Activated T-cell treated with anti-CD3 and anti-CD28 coated beads, Interleukin-2, amount 50 U/mL, for 24 hours (primary cell): Measurements from ENCODE around the gene NAV2.
"Not testable (repeated sequence)": the region's sequence is repeated elsewhere in the genome, so short reads cannot be mapped to it uniquely, and the experiment has no call there.

Experiments used
- DNase-seq: peaks from one replicate; pipeline ENCODE4 v3.0.0-alpha.2; 2020
- H3K27ac Mint-ChIP-seq: 2 replicates; pipeline ENCODE4 v1.8.0; 2020; ENCODE audit warnings: mild to moderate bottlenecking, mixed read lengths
- H3K27me3 Mint-ChIP-seq: 2 replicates; pipeline ENCODE4 v1.8.0; 2020; ENCODE audit warnings: mixed read lengths
- H3K36me3 Mint-ChIP-seq: 2 replicates; pipeline ENCODE4 v1.8.0; 2020; ENCODE audit warnings: low read depth, mixed read lengths
- H3K4me1 Mint-ChIP-seq: 2 replicates; pipeline ENCODE4 v1.8.0; 2020; ENCODE audit warnings: low read depth, mixed read lengths
- H3K4me3 Mint-ChIP-seq: 2 replicates; pipeline ENCODE4 v1.8.0; 2020; ENCODE audit warnings: mild to moderate bottlenecking, moderate library complexity, mixed read lengths
- H3K9me3 Mint-ChIP-seq: 2 replicates; pipeline ENCODE4 v1.8.0; 2020; ENCODE audit warnings: mixed read lengths

Gene NAV2

DNA sequence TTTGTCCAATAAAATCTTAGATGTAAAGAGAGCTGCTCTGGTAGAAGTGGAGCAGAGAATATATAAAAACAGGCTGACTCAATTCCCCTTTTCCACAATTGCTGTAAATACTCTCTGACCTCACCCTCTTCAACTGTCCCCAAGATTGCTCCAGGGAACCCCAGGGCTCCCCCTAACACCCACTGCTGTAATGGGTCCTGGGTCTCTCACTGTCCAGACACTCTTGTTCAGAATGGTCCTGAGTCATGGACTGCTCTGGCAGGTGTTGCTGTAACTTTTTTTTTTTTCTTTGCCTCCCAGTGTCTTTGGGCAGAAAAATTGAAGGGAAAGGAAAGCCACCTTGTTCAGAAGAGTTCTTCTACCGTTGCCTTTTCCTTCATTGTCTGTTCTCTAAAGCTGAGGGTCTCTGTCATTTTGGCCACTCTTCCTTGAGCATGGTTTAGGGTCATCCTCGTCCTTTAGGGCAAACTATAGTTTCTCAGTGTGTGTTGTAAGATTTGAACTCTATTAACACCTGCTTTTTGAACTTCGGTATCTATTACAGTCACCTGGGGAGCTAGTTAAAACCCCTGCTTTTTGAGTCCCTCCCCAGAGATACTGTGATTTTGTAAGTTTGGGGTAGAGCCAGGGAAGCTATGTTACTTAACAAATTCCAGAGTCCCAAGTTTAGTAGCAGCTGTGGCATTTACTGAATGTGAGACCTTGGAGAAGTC lies 209.5 kb downstream of the NAV2 start:
- H3K36me3 Mint-ChIP-seq = no peaks in the 10 kb centered on the region
- DNase-seq = no peak
- H3K9me3 Mint-ChIP-seq = no peaks in the 10 kb centered on the region
- H3K27me3 Mint-ChIP-seq = peaks cover 24% of the 10 kb centered on the region
- H3K27ac Mint-ChIP-seq = no peak overlapping the region
- H3K4me3 Mint-ChIP-seq = no peak overlapping the region
- no peaks in the 10 kb centered on the region for H3K4me1 Mint-ChIP-seq

DNA sequence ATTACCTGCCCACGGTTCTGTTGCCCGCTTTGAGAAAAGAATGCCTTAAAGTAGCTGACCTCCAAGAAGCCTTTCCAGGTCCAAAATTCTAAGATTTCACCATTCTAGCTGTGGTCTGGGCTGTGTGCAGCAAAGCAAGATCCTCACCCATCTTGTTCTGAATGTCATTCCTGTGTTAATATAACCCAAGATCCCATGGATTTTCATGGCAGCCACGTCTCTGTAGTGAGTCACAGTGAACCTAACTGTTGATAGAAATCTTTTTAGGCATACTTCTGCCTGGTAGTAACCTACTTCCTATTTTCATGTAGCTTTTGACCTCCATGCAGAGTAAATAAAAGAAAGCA lies 210.0 kb downstream of the NAV2 start:
- no peak for DNase-seq
- Mint-ChIP-seq H3K4me3 (no peak overlapping the region), H3K4me1 (no peaks in the 10 kb centered on the region), H3K27ac (no peak overlapping the region), H3K36me3 (no peaks in the 10 kb centered on the region), H3K9me3 (no peaks in the 10 kb centered on the region), H3K27me3 (peaks cover 24% of the 10 kb centered on the region)

DNA sequence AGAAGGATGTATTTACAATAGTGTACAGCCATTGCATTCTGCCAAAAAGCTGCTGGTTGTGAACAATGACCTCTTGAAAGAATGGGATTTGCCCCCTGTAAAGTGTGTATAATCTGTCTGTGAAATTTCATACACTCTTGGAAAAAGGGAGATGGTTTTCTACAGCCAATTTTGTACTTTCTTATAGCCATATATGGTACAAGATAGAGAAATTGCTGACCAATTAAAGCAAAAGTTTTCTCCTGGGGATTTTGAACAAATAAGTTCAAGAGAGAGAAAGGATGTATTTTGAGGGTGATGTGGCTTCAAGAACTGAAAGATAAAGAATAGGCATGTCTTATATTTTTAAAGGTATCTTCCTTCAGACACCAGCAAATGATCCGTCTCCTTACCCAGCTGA lies 211.0 kb downstream of the NAV2 start:
- Mint-ChIP-seq H3K27me3 (peaks cover 24% of the 10 kb centered on the region), H3K9me3 (no peaks in the 10 kb centered on the region), H3K4me1 (no peaks in the 10 kb centered on the region), H3K36me3 (no peaks in the 10 kb centered on the region), H3K27ac (no peak overlapping the region), H3K4me3 (no peak overlapping the region)
- DNase-seq = no peak

DNA sequence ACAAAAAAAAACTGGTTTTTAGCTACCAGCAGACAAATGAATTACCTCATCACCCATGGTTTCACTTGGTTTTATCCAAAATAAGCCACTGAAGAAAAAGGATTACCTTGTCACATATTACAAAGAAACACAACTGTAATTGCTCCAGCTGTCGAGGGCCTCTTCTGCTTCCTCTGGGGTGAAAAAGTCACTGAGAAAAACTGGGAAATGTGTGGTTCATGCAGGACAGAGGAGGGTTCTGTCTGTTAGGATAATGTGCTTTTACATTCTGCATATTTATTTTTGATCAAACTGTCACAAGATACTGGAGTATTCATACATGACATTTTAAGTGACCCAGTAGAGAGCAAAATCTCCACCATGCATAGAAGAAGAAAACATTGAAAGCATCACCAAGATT lies 211.7 kb downstream of the NAV2 start:
- Mint-ChIP-seq H3K27ac (no peak overlapping the region), H3K36me3 (no peaks in the 10 kb centered on the region), H3K9me3 (no peaks in the 10 kb centered on the region), H3K4me3 (no peak overlapping the region), H3K27me3 (peaks cover 19% of the 10 kb centered on the region), H3K4me1 (no peaks in the 10 kb centered on the region)
- DNase-seq = no peak

DNA sequence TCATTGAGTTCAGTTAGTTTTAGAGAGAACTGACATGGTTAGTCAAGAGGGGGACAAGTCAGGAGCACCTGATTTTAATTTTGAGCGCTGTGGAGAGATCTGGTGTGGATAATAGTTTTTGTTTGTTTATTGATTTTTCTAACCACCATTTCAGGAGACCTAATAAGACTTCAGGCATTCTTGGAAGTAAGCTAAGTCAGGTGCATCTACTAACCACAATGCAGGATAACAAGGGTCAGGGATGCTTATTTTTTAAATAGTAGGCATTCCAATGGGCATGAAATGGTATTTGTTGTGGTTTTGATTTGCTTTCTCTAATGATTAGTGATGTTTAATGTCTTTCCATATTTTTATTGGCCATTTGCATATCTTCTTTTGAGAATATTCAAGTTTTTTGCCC lies 212.1 kb downstream of the NAV2 start:
- peaks cover 15% of the 10 kb centered on the region for H3K27me3 Mint-ChIP-seq
- H3K9me3 Mint-ChIP-seq = no peaks in the 10 kb centered on the region
- no peak overlapping the region for H3K4me3 Mint-ChIP-seq
- no peak overlapping the region for H3K27ac Mint-ChIP-seq
- no peaks in the 10 kb centered on the region for H3K36me3 Mint-ChIP-seq
- H3K4me1 Mint-ChIP-seq = no peaks in the 10 kb centered on the region
- no peak for DNase-seq

DNA sequence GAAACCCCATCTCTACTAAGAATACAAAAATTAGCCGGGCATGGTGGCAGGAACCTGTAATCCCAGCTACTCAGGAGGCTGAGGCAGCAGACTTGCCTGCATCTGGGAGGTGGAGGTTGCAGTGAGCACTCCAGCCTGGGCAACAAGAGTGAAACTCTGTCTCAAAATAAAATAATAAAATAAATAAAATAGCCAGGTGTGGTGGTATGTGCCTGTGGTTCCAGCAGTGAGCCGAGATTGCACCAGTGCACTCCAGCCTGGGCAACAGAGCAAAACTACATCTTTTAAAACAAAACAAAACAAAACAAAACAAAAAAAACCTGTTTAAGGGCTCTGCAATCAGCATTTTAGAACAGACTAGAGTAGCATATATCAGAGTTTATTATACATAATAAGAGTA lies 214.8 kb downstream of the NAV2 start:
- DNase-seq, H3K9me3 Mint-ChIP-seq, H3K4me1 Mint-ChIP-seq, H3K36me3 Mint-ChIP-seq, H3K4me3 Mint-ChIP-seq, H3K27ac Mint-ChIP-seq: not testable (repeated sequence)
- peaks cover 14% of the 10 kb centered on the region for H3K27me3 Mint-ChIP-seq

DNA sequence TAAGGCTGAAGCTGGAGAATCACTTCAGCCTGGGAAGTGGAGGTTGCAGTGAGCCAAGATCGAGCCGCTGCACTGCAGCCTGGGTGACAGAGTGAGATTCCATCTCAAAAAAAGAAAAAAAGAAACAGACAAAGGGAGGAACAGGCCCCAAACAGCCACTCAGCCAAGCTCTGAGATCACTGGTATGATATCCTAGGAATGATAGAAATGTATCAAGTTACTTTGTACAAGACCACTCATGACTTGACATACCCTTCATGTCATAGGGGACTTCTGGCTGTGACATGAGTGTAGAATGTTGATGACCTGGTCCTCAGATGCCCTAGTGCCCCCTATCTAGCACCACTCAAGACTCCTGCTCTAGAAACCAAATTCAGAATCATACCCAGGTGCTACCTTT lies 216.5 kb downstream of the NAV2 start:
- no peak overlapping the region for H3K4me3 Mint-ChIP-seq
- no peak for DNase-seq
- H3K4me1 Mint-ChIP-seq = no peaks in the 10 kb centered on the region
- H3K36me3 Mint-ChIP-seq = no peaks in the 10 kb centered on the region
- peaks cover 7% of the 10 kb centered on the region for H3K27me3 Mint-ChIP-seq
- H3K27ac Mint-ChIP-seq = no peak overlapping the region
- no peaks in the 10 kb centered on the region for H3K9me3 Mint-ChIP-seq

DNA sequence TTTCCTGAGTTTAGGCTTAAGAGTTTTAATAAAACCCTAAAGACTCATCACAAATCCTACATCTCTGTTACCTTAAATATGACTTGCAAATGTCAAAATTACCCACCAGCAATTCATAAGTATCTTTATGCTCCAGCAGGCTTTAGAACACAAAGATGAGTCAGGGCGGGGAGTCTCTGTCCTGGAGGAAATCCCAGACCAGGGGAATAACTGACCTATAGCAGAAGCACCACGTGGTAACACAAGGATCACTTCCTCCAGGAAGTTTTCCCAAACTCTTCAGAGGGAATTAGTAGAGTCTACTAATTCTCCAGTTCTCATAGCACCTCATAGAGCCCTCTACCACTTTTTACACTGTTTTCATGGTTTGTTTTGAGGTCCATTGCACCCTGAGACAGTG lies 217.0 kb downstream of the NAV2 start:
- DNase-seq = no peak
- Mint-ChIP-seq H3K4me1 (no peaks in the 10 kb centered on the region), H3K27ac (no peak overlapping the region), H3K9me3 (no peaks in the 10 kb centered on the region), H3K4me3 (no peak overlapping the region), H3K36me3 (no peaks in the 10 kb centered on the region), H3K27me3 (peaks cover 7% of the 10 kb centered on the region)

DNA sequence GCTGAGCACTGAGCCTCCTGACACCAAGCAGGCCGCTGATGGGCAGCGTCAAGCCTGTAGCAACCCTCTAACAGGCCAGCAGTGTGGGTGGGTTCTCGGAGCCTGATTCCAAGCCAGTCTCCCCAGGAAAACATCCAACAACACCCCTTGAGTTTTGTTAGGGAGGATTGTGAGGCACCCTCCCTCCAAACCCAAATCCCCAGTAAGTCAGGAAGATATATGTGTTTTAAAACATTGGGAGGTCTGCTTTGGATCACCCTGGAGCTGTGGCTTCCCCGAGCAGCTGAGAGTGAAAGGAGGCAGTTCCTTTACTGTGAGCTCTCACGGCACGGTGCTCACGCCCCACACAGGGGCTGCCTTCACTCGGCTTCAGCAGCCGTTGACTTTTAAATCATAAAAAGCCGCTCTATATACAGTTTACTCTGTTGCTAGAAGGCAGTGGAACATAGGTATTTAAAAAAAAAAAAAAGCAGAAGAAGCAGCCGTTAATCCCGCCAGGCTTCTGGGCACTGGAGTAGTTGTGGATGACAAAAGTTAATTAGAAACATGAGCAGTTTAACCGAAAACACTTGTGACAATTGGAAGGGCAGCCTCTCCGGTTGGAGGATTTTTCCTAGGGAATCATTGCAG lies 218.6 kb downstream of the NAV2 start:
- Mint-ChIP-seq H3K9me3 (no peaks in the 10 kb centered on the region), H3K4me1 (no peaks in the 10 kb centered on the region), H3K27me3 (peaks cover 6% of the 10 kb centered on the region), H3K4me3 (no peak overlapping the region), H3K27ac (no peak overlapping the region), H3K36me3 (no peaks in the 10 kb centered on the region)
- DNase-seq = no peak

DNA sequence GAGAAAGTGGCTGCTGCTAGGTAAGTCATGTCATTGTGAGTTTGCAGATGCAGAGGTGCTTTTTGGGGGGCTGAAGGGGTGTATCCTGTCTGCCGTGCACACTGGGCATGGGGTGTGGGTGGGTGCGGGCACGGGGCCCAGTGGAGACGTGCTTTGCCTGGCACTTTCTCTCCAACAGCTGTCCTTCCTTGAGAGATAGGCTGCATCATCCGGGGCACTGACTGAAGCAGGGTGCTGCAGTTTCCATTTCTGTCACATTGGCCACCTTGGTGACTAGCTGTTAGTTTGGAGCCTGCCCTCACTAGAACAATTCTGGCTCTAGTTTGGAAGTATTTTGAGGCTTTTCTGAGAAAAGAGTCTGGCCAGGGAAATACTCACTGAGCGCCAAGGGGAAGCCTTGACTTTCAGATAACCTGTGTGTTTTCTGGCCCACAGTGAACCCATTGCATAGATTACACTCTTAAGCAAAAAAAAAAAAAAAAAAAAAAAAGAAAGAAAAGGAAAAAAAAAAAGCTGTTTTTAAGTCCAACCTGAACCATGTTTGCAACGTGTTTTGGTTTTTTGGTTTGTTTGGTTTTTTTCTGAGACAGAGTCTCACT lies 219.2 kb downstream of the NAV2 start:
- H3K27me3 Mint-ChIP-seq = peaks cover 5% of the 10 kb centered on the region
- H3K27ac Mint-ChIP-seq = no peak overlapping the region
- no peaks in the 10 kb centered on the region for H3K9me3 Mint-ChIP-seq
- no peaks in the 10 kb centered on the region for H3K4me1 Mint-ChIP-seq
- H3K36me3 Mint-ChIP-seq = no peaks in the 10 kb centered on the region
- H3K4me3 Mint-ChIP-seq = no peak overlapping the region
- no peak for DNase-seq

DNA sequence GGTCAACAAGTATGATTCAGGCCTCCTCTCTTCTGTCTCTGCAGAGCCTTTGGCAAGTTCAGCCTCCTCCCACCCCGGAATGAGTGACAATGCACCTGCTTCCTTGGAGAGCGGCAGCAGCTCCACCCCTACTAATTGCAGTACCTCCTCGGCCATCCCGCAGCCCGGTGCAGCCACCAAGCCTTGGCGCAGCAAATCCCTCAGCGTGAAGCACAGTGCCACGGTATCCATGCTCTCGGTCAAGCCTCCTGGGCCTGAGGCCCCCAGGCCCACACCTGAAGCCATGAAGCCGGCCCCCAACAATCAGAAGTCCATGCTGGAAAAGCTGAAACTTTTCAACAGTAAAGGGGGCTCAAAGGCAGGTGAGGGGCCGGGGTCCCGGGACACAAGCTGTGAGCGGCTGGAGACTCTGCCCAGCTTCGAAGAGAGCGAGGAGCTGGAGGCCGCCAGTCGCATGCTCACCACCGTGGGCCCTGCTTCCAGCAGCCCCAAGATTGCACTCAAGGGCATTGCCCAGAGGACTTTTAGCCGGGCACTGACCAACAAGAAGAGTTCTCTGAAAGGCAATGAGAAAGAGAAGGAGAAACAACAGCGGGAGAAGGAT lies 220.6 kb downstream of the NAV2 start:
- H3K9me3 Mint-ChIP-seq = no peaks in the 10 kb centered on the region
- H3K36me3 Mint-ChIP-seq = no peaks in the 10 kb centered on the region
- peaks cover 5% of the 10 kb centered on the region for H3K27me3 Mint-ChIP-seq
- no peak overlapping the region for H3K4me3 Mint-ChIP-seq
- H3K27ac Mint-ChIP-seq = no peak overlapping the region
- no peaks in the 10 kb centered on the region for H3K4me1 Mint-ChIP-seq
- no peak for DNase-seq

DNA sequence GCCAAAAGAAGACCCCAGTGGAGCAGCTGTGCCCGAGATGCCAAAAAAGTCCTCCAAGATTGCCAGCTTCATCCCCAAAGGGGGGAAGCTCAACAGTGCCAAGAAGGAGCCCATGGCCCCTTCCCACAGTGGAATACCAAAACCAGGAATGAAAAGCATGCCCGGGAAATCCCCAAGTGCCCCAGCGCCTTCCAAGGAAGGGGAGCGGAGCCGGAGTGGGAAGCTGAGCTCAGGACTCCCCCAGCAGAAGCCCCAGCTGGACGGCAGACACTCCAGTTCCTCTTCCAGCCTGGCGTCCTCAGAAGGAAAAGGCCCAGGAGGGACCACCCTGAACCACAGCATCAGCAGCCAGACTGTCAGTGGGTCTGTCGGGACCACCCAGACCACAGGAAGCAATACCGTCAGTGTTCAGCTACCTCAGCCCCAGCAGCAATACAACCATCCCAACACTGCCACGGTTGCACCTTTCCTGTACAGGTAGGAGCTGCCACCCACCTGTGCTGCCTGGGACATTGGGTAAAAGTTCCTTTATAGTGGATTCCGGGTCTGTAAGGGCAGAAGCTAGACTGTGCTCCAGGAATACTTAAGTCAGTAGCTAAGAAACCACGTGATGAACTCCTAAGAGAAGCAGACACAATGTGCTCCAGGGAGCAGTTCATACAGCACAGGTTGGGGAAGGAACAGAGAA lies 221.3 kb downstream of the NAV2 start:
- Mint-ChIP-seq H3K9me3 (no peaks in the 10 kb centered on the region), H3K4me3 (no peak overlapping the region), H3K4me1 (no peaks in the 10 kb centered on the region), H3K27ac (no peak overlapping the region), H3K27me3 (peaks cover 5% of the 10 kb centered on the region), H3K36me3 (no peaks in the 10 kb centered on the region)
- DNase-seq = no peak

DNA sequence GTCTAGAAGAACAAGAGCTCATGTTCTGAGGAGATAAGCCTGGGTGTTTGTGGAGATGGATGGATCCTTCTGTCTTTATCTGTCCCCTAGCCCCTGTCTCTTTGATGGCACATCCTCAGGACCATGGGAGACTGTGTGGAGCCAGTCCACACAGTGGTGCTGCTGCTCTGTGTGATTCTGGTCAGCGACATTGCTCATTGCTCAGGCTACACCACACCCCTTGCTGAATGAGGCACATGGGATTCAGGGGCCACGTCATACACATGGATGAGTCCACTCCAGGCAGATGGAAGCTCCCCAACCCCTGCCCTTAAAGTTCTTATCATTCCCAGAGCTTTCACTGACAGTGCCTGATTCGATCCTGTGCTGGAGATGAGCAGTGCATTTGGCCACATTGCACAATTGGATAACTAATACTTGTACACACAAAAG lies 222.2 kb downstream of the NAV2 start:
- H3K27me3 Mint-ChIP-seq = peaks cover 5% of the 10 kb centered on the region
- H3K4me1 Mint-ChIP-seq = no peaks in the 10 kb centered on the region
- H3K27ac Mint-ChIP-seq = no peak overlapping the region
- no peak for DNase-seq
- H3K4me3 Mint-ChIP-seq = no peak overlapping the region
- H3K9me3 Mint-ChIP-seq = no peaks in the 10 kb centered on the region
- H3K36me3 Mint-ChIP-seq = no peaks in the 10 kb centered on the region

DNA sequence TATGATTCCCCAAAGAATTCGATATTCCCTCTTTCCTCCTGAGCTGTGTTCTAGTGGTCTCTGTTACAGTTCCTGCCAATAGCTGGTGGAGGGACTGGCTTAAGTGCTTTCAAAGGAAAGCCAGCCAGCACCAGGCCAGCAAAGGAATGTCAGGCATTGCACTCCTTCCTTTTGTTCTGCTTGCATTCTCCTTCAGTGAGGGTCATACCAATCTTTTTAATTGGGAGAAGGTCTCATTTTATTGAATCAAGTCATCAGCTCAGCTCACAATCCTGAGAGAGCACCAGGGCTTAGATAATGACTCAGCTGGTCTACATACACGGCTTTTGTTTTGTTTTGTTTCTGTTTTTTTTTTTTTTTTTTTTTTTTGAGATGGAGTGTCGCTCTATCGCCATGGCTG lies 222.9 kb downstream of the NAV2 start:
- Mint-ChIP-seq H3K9me3 (no peaks in the 10 kb centered on the region), H3K4me3 (no peak overlapping the region), H3K27ac (no peak overlapping the region), H3K27me3 (peaks cover 5% of the 10 kb centered on the region), H3K36me3 (no peaks in the 10 kb centered on the region), H3K4me1 (no peaks in the 10 kb centered on the region)
- DNase-seq = no peak

DNA sequence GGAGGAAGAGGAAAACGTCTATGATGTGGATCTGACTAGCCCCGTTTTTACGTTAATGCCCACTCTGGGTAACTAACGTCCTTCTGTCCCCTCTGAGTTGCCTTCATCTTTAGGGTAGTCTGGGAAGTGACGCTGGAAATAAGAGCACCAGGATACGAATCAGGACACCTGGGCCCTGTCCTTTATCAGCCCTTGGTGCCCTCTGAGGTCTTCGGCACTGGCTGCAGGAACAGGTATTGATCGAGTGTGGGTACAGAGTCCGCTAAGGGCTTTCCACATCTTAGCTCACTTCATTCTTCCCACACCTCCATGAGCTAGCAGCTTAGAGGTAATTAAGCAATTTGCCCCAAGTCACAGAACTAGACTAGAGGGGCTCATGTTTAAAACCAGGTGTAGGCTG lies 223.8 kb downstream of the NAV2 start:
- Mint-ChIP-seq H3K36me3 (no peaks in the 10 kb centered on the region), H3K27ac (no peak overlapping the region), H3K4me1 (no peaks in the 10 kb centered on the region), H3K4me3 (no peak overlapping the region), H3K9me3 (no peaks in the 10 kb centered on the region), H3K27me3 (peaks cover 4% of the 10 kb centered on the region)
- no peak for DNase-seq
